Endothelial cell of umbilical vein (primary cell): ENCODE data around the gene RAB24. TPM values are rescaled to one million over a fixed set of nuclear protein-coding genes. Genes with fewer than 3 reads are reported as not detected.

Source experiments
- BruUV-seq: library from RNA; stranded (reverse); fragments of 400-500 nt; replicated peaks from 2 replicates; lab custom pipeline; 2021; lab: Mats Ljungman, UMichigan
- CTCF ChIA-PET: fragments of 300-600, 350-600 bp; sonication (Branson Sonifier 250); formaldehyde crosslinking; loops from one replicate; lab custom pipeline; 2021; ENCODE audit warnings: antibody characterized with exemption, inconsistent platforms; lab: Charles Lee
- POLR2A ChIA-PET: fragments of 300-600, 350-600 bp; sonication (Branson Sonifier 250); formaldehyde crosslinking; loops from one replicate; lab custom pipeline; 2021; ENCODE audit warnings: antibody characterized with exemption, inconsistent platforms; lab: Charles Lee
- DNase-seq: peaks from one replicate; pipeline ENCODE4 v3.0.0-alpha.2; 2011; ENCODE audit warnings: low read depth, low spot score
- FAIRE-seq: peaks from 2 replicates; lab custom pipeline; 2011; peaks lifted over from hg19 to GRCh38; lab: Jason Lieb, UNC
- H2AFZ ChIP-seq: 2 replicates; pipeline ENCODE4 v1.6.0; 2012; ENCODE audit warnings: low read depth, low read length, control low read depth, inconsistent platforms
- H3K27ac ChIP-seq: 2 replicates; pipeline ENCODE4 v1.5.1; 2011; ENCODE audit warnings: low read depth, mild to moderate bottlenecking, control low read depth, low read length, moderate library complexity; ENCODE audit not compliant: insufficient read depth
- H3K27me3 ChIP-seq, 2 experiments: 2 replicates each; pipeline versions ENCODE4 v1.6.0 to v1.6.1; 2011; ENCODE audit warnings: low read length in 2 of 2, mixed read lengths in 1 of 2; ENCODE audit not compliant: control insufficient read depth in 2 of 2, insufficient read depth in 2 of 2
- H3K36me3 ChIP-seq, 2 experiments: 2 replicates in 1 of 2; 3 replicates in 1 of 2; pipeline ENCODE4 v1.5.1; 2011; ENCODE audit warnings: low read length in 2 of 2, mild to moderate bottlenecking in 1 of 2, moderate library complexity in 1 of 2; ENCODE audit not compliant: control insufficient read depth in 2 of 2, insufficient read depth in 2 of 2; ENCODE audit errors: extremely low read depth in 1 of 2
- H3K4me1 ChIP-seq: 3 replicates; pipeline ENCODE4 v1.5.1; 2011; ENCODE audit warnings: mild to moderate bottlenecking, low read length; ENCODE audit not compliant: control insufficient read depth, insufficient read depth; ENCODE audit errors: extremely low read depth
- H3K4me2 ChIP-seq: 2 replicates; pipeline ENCODE4 v1.6.1; 2011; ENCODE audit warnings: low read length, control low read depth, mixed read lengths; ENCODE audit not compliant: insufficient read depth
- H3K4me3 ChIP-seq, 3 experiments: fragments of 200-600 bp in 1 of 3; sonication (generic), shearing (Covaris generic) in 1 of 3; replicated peaks in 1 of 3; 2 replicates each; pipeline ENCODE4 v1.5.1; 2011 to 2016; ENCODE audit warnings: control low read depth in 3 of 3, low read length in 3 of 3, mild to moderate bottlenecking in 2 of 3, inconsistent platforms in 1 of 3, low read depth in 1 of 3, moderate library complexity in 1 of 3; ENCODE audit not compliant: insufficient read depth in 1 of 3
- H3K79me2 ChIP-seq: 2 replicates; pipeline ENCODE4 v1.6.0; 2012; ENCODE audit warnings: low read length, inconsistent platforms; ENCODE audit not compliant: control insufficient read depth, insufficient read depth
- H3K9ac ChIP-seq: replicated peaks from 2 replicates; pipeline ENCODE3; 2011; ENCODE audit warnings: low read length, control low read depth; ENCODE audit not compliant: insufficient read depth; ENCODE audit errors: extremely low read depth
- H3K9me1 ChIP-seq: replicated peaks from 3 replicates; pipeline ENCODE4 v1.6.0; 2011; ENCODE audit warnings: mild to moderate bottlenecking, low read length; ENCODE audit not compliant: control insufficient read depth, insufficient read depth; ENCODE audit errors: extremely low read depth
- H3K9me3 ChIP-seq: replicated peaks from 2 replicates; pipeline ENCODE4 v1.5.1; 2012; ENCODE audit warnings: low read length, inconsistent platforms; ENCODE audit not compliant: control insufficient read depth, insufficient read depth
- H4K20me1 ChIP-seq: replicated peaks from 2 replicates; pipeline ENCODE3; 2011; ENCODE audit warnings: mild to moderate bottlenecking, low read length; ENCODE audit not compliant: control insufficient read depth, insufficient read depth; ENCODE audit errors: extremely low read depth
- EZH2 ChIP-seq: IDR thresholded peaks from 2 replicates; pipeline ENCODE4 v1.6.1; 2012; ENCODE audit warnings: borderline replicate concordance, low read depth, mild to moderate bottlenecking, moderate library complexity, low read length, inconsistent platforms; ENCODE audit not compliant: severe bottlenecking
- FOS ChIP-seq: IDR thresholded peaks from 2 replicates; pipeline ENCODE4 v1.6.1; 2011; ENCODE audit warnings: mild to moderate bottlenecking, low read length, moderate library complexity, borderline replicate concordance; ENCODE audit not compliant: insufficient read depth
- GATA2 ChIP-seq: IDR thresholded peaks from 2 replicates; pipeline ENCODE4 v1.7.0; 2011; ENCODE audit warnings: low read depth, mild to moderate bottlenecking, moderate library complexity, mixed read lengths, low read length; ENCODE audit not compliant: insufficient read length, insufficient read depth
- JUN ChIP-seq: IDR thresholded peaks from 2 replicates; pipeline ENCODE4 v1.6.1; 2011; ENCODE audit warnings: borderline replicate concordance, low read depth; ENCODE audit not compliant: insufficient read length, insufficient read depth
- MYC ChIP-seq: IDR thresholded peaks from one replicate; pipeline ENCODE4 v1.6.1; 2011; ENCODE audit warnings: mild to moderate bottlenecking, low read depth, low read length
- POLR2A ChIP-seq: IDR thresholded peaks from 2 replicates; pipeline ENCODE4 v1.6.1; 2012; ENCODE audit warnings: low read depth, mild to moderate bottlenecking, control low read depth, low read length
- POLR2AphosphoS5 ChIP-seq: IDR thresholded peaks from 2 replicates; pipeline ENCODE4 v1.6.1; 2012; ENCODE audit warnings: low read depth, mild to moderate bottlenecking, control low read depth, low read length, moderate library complexity; ENCODE audit not compliant: insufficient read depth
- dilution Hi-C: fragments of 300-500 bp; cut with MboI; formaldehyde crosslinking; loops from one replicate; pipeline ENCODE4 v1.15.0; 2019; ENCODE audit warnings: low sequenced_read_pairs; ENCODE audit not compliant: extremely low pct_ligation_motif_present
- intact Hi-C: fragments of 100-400 bp; cut with micrococcal nuclease; formaldehyde crosslinking; loops from one replicate; pipeline ENCODE4 v1.10.0; 2022
- polyA plus RNA-seq, 4 experiments: library from polyadenylated mRNA; depleted of rRNA in 3 of 4; stranded (reverse) in 3 of 4; unstranded in 1 of 4; fragments of >200 nt; gene quantifications; 2 replicates each; pipeline versions ENCODE4 v1.2.1 to v1.2.3, GENCODE V29; 2011 to 2012; ENCODE audit warnings: missing spikeins in 1 of 4
- total RNA-seq: library from RNA; stranded (reverse); gene quantifications from 2 replicates; pipeline ENCODE4 v1.2.3, GENCODE V29; 2021
- TF ChIP-seq, protein P1 (sequence below): IDR thresholded peaks from 2 replicates; pipeline ENCODE4 v1.6.1; 2011; ENCODE audit not compliant: insufficient read depth, insufficient read length
- TF ChIP-seq, protein P2 (sequence below), 2 donors: IDR thresholded peaks; 1 replicate in 1 of 2; 2 replicates in 1 of 2; pipeline ENCODE4 v1.5.1; 2011; ENCODE audit warnings: low read length in 2 of 2, mild to moderate bottlenecking in 2 of 2, moderate library complexity in 2 of 2, control low read depth in 1 of 2, inconsistent platforms in 1 of 2, low read depth in 1 of 2; ENCODE audit not compliant: insufficient read depth in 1 of 2; ENCODE audit errors: extremely low read depth in 1 of 2

The RAB24 gene
- total and polyA plus RNA-seq, 2 donors (not counting 3 experiments of a cell fraction or from before 2014, with no cell fraction given) = 20.7 to 44.0 TPM

DNA sequence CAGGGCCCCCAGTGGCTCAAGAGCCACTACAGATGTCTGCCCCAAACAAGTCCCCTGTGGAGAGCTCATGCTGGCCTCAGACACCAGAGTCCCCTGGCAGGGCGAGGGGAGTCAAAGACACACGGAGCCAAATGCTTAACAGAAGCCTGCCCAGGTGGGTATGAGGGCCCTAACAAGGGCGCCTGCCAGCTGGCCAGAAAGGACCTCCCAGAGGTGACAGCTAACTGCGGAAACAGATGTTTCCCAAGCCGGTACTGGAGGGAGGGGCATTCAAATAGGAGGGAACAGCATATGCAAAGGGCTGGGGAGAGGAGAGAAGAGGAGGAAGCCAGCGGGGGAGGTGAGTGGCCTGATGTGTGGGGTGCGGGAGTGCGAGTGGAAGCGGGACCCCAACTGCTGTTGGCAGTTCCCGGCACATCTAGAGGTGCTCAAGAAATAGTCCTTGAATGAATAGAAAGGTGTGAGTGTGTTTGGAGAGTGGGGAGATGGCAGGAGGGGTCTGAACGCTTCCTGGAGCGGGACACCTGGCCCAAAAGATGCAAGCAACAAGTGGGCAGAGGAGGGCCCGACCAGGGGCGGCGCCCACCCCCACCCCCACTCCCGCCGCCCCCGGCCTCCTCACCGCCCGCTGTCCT, 7.4 kb upstream of the RAB24 start:
- Histone ChIP-seq H3K79me2 (peaks cover 13% of the 10 kb centered on the region), H4K20me1 (no peaks in the 10 kb centered on the region), H3K4me1 (peaks cover 22% of the 10 kb centered on the region), H3K4me2 (peak overlapping the region; percentile 50), H3K27me3 (no peaks in the 10 kb centered on the region), H3K4me3 (peak overlapping the region; percentile 49 to 64 (median 58)), H3K36me3 (peaks cover 0 to 9% of the 10 kb centered on the region in 2 experiments), H3K9ac (no peak overlapping the region), H3K9me1 (no peaks in the 10 kb centered on the region), H3K9me3 (no peaks in the 10 kb centered on the region), H2AFZ (no peak overlapping the region), H3K27ac (no peak overlapping the region)
- CTCF ChIA-PET = interaction anchor here (0.7 to 3.4 kb wide), 28 partner anchors 8 to 863 kb away, joined by 3 to 45 read pairs (median 6); partner anchors contain the start of genes FGFR4, GRK6 and NSD1
- POLR2A ChIA-PET = interaction anchor here (1.3 kb wide), 1 partner anchor 40 kb away, joined by 4 read pairs; the partner anchor contains the start of gene LMAN2
- TSS peak; percentile 23 for BruUV-seq
- FAIRE-seq = peak; percentile 82
- dilution Hi-C loops = no loop called here
- intact Hi-C loops = loop anchor here (5.0 kb wide), 2 partner anchors 56 to 659 kb away; no protein-coding TSS in a partner anchor
- peak; percentile 71 for DNase-seq
- TF ChIP-seq POLR2A = no peak
- peak; percentile 54 for TF ChIP-seq POLR2AphosphoS5
- TF ChIP-seq FOS = no peak
- TF ChIP-seq MYC = no peak

DNA sequence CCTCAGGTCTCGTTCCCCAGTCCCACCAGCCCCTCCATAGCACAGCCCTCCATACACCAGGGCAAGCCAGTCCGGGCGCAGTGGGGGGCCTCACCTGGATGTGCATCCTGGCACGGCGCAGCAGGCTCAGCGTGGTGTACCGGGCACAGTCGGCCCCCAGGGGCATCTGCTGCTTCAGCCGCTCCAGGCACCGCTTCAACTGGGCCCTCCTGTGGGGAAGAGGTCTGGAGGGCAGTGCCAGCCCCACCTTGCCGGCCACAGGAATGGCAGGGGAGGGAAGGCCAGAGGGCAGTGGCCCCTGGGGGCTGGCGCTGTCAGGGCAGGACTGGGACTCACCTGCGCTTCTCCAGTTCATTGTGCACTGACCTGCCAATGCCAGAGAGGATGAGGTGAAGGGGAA, 6.8 kb upstream of the RAB24 start:
- TF ChIP-seq FOS (no peak), EZH2 (no peak), POLR2AphosphoS5 (no peak), MYC (no peak), POLR2A (no peak), GATA2 (no peak), JUN (no peak)
- TF ChIP-seq, protein P1, sequence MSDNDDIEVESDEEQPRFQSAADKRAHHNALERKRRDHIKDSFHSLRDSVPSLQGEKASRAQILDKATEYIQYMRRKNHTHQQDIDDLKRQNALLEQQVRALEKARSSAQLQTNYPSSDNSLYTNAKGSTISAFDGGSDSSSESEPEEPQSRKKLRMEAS = no peak
- TF ChIP-seq, protein P2, sequence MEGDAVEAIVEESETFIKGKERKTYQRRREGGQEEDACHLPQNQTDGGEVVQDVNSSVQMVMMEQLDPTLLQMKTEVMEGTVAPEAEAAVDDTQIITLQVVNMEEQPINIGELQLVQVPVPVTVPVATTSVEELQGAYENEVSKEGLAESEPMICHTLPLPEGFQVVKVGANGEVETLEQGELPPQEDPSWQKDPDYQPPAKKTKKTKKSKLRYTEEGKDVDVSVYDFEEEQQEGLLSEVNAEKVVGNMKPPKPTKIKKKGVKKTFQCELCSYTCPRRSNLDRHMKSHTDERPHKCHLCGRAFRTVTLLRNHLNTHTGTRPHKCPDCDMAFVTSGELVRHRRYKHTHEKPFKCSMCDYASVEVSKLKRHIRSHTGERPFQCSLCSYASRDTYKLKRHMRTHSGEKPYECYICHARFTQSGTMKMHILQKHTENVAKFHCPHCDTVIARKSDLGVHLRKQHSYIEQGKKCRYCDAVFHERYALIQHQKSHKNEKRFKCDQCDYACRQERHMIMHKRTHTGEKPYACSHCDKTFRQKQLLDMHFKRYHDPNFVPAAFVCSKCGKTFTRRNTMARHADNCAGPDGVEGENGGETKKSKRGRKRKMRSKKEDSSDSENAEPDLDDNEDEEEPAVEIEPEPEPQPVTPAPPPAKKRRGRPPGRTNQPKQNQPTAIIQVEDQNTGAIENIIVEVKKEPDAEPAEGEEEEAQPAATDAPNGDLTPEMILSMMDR (IDR thresholded peaks at IDR 0.05; ENCODE audit: extremely low read depth in 1 of 2, insufficient read depth in 1 of 2, low read depth in 1 of 2, low read length in 2 of 2) = no peak
- DNase-seq = no peak
- ChIA-PET CTCF (interaction anchor here (0.6 to 3.4 kb wide), 43 partner anchors 9 to 863 kb away, joined by 3 to 45 read pairs (median 5); partner anchors contain the start of genes FGFR4, GRK6, LMAN2 and NSD1), POLR2A (interaction anchor here (0.7 to 1.3 kb wide), 2 partner anchors 41 to 63 kb away, joined by 3 to 4 read pairs; partner anchors contain the start of gene LMAN2)
- Histone ChIP-seq H3K9me1 (no peaks in the 10 kb centered on the region), H3K27me3 (no peaks in the 10 kb centered on the region), H3K9me3 (no peaks in the 10 kb centered on the region), H3K4me2 (peak overlapping the region; percentile 50), H3K36me3 (peaks cover 0 to 11% of the 10 kb centered on the region in 2 experiments), H3K4me3 (no peak overlapping the region), H4K20me1 (no peaks in the 10 kb centered on the region), H3K79me2 (peaks cover 18% of the 10 kb centered on the region), H3K4me1 (peaks cover 25% of the 10 kb centered on the region), H2AFZ (no peak overlapping the region), H3K27ac (no peak overlapping the region), H3K9ac (no peak overlapping the region)
- dilution Hi-C loops = no loop called here
- no peak for FAIRE-seq
- BruUV-seq = no TSS peak
- intact Hi-C loops = loop anchor here (5.0 kb wide), 2 partner anchors 57 to 658 kb away; no protein-coding TSS in a partner anchor
